WERI-Rb-1 (cell line): Measurements from ENCODE around the gene ZNF592.

ENCODE experiments used
- DNase-seq: peaks from one replicate; pipeline ENCODE4 v3.0.0-alpha.2; 2020
- H3K27ac ChIP-seq: fragments of 250-450 bp; sonication (Bioruptor Pico); 2 replicates; pipeline ENCODE4 v1.5.1; 2020; ENCODE audit warnings: mild to moderate bottlenecking, moderate library complexity
- H3K27me3 ChIP-seq: fragments of 250-450 bp; sonication (Bioruptor Pico); 2 replicates; pipeline ENCODE4 v1.5.1; 2021; ENCODE audit warnings: mild to moderate bottlenecking, low read depth, moderate library complexity; ENCODE audit not compliant: insufficient read depth, severe bottlenecking
- H3K36me3 ChIP-seq: fragments of 250-450 bp; sonication (Bioruptor Pico); 2 replicates; pipeline ENCODE4 v1.5.1; 2020; ENCODE audit warnings: mild to moderate bottlenecking, moderate library complexity
- H3K4me3 ChIP-seq: 2 replicates; pipeline ENCODE4 v1.5.1; 2011; ENCODE audit warnings: low read depth, mild to moderate bottlenecking, control low read depth, low read length
- H3K9me3 ChIP-seq: fragments of 250-450 bp; sonication (Bioruptor Pico); 2 replicates; pipeline ENCODE4 v1.5.1; 2021; ENCODE audit warnings: mild to moderate bottlenecking, moderate library complexity; ENCODE audit not compliant: severe bottlenecking
- TF ChIP-seq, protein P1 (sequence below): IDR thresholded peaks from 2 replicates; pipeline ENCODE4 v1.5.1; 2011; ENCODE audit warnings: low read depth, mild to moderate bottlenecking, control low read depth, inconsistent platforms, low read length

The ZNF592 gene

DNA sequence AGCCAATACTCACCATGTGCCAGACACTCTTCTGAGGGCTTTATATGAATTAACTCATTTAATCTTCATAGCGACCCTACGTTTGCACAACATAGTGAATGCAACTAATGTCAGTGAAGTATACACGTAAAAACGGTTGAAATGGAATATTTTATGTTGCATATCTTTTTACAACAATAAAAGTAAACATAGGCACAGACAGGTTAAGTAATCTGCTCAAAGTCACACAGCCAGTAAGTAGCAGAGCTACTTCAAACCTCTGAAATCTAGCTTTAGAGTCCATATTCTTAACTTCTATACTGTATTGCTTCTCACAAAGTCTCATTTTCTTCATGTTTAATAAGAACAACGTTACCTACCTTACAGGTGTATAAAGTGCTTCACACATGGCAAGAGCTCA lies 34.0 kb upstream of the ZNF592 start:
- Histone ChIP-seq H3K27me3 (no peaks in the 10 kb centered on the region), H3K4me3 (peak overlapping the region; percentile 91), H3K27ac (no peak overlapping the region), H3K9me3 (no peaks in the 10 kb centered on the region), H3K36me3 (peaks cover 29% of the 10 kb centered on the region)
- no peak for DNase-seq
- TF ChIP-seq, protein P1, sequence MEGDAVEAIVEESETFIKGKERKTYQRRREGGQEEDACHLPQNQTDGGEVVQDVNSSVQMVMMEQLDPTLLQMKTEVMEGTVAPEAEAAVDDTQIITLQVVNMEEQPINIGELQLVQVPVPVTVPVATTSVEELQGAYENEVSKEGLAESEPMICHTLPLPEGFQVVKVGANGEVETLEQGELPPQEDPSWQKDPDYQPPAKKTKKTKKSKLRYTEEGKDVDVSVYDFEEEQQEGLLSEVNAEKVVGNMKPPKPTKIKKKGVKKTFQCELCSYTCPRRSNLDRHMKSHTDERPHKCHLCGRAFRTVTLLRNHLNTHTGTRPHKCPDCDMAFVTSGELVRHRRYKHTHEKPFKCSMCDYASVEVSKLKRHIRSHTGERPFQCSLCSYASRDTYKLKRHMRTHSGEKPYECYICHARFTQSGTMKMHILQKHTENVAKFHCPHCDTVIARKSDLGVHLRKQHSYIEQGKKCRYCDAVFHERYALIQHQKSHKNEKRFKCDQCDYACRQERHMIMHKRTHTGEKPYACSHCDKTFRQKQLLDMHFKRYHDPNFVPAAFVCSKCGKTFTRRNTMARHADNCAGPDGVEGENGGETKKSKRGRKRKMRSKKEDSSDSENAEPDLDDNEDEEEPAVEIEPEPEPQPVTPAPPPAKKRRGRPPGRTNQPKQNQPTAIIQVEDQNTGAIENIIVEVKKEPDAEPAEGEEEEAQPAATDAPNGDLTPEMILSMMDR, result no peak

DNA sequence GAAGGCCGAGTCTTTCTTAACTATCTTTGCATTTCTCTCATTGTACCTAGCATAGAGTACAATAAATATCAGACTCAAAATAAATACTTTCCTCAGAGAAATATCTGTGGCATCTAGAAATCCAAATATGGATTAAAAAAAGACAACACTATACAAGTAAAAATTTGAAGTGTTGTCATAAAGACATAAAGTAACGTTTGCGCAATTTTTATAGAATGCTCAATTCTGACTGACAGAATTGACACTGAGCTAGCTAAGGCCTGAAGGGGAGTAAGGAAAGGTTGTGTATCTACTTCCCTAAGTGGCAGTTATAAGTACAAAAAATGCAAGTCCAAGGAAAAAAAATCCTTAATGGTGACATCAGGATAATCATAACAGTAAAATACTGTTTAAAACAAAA lies 33.6 kb upstream of the ZNF592 start:
- peak overlapping the region; percentile 94; the same call in 1 of the 2 replicates for H3K27ac ChIP-seq
- TF ChIP-seq, protein P1, result no peak
- H3K9me3 ChIP-seq, result no peaks in the 10 kb centered on the region

DNA sequence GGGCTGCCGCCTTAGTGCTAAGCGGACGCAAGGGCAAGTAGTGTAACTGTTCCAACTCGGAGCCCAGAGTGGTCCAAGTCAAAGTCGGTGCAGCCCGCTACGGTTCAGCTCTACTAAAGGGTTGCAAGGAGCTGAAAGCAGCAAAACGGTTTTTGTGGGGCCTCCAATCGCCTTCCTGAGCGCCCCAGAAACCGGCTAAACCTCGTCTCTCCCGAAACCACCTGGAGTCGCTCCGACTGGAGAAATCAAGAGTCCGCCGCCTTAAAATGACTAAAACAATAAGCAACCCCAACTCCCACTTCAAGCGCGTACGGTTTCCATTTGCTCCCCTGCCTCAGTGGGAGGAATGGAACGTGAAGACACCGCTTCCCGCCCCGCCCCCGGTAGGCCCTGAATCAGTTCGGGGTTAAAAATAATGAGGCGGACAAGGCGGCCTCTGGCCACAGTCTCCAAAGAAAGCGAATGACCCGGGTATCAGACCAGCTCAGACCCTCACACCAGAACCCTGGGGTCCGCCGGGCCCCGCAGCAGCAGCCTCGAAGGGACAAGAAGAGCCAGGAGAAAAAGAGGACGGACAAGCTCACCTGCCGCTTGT lies 32.9 kb upstream of the ZNF592 start:
- peak overlapping the region; percentile 94 for H3K27ac ChIP-seq
- no peaks in the 10 kb centered on the region for H3K9me3 ChIP-seq
- peaks cover 17% of the 10 kb centered on the region for H3K36me3 ChIP-seq
- peak overlapping the region; percentile 91 for H3K4me3 ChIP-seq
- peak; percentile 17 for DNase-seq
- H3K27me3 ChIP-seq, result no peaks in the 10 kb centered on the region
- TF ChIP-seq, protein P1, result no peak

More for the DNA sequence above, 33.6 kb upstream of the ZNF592 start:
- no peak for DNase-seq
- Histone ChIP-seq H3K36me3 (peaks cover 24% of the 10 kb centered on the region), H3K4me3 (peak overlapping the region; percentile 91), H3K27me3 (no peaks in the 10 kb centered on the region)

DNA sequence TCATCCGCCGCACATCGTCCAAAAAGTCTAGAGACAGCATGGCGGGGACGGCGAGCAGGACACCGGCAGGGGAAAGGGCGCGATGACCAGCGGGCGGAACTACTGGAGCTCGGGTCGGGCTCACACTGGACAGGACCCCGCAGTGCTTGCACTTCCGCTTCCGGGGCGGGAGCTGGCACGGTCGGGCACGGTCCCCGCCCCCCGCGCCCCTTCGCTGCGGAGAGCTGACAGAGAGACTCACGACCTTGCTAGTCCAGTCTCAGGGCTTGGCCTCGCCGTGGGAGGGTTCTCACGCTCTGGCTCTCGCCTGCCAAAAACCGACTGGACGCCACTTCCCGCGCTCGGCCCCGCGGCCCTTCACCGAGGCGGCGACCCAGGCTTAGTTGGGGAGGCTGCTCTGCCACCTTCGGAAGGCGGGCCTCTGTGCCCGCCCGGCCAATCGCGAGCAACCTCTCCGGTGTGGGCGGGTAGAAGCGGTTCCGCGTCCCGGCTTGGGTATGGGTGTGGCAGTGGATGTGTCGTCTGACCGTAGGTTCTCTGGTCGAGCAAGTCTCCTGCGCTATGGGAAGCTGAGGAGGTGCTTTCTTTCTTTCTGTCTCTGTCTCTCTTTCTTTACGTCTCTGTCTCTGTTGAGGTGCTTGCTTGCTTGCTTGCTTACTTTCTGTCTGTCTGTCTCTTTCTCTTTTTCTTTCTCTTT lies 32.2 kb upstream of the ZNF592 start, which contains the start of gene SEC11A:
Gene SEC11A, minus strand, starts transcription at position 104 of the 697 bp plus-strand sequence. Its CDS starts 64 bp downstream, at position 40.
- H3K9me3 ChIP-seq, result no peaks in the 10 kb centered on the region
- peaks cover 11% of the 10 kb centered on the region for H3K36me3 ChIP-seq
- no peaks in the 10 kb centered on the region for H3K27me3 ChIP-seq
- H3K27ac ChIP-seq, result peak within 1 kb of the TSS; percentile 94
- peak; percentile 95 for DNase-seq
- peak within 1 kb of the TSS; percentile 91 for H3K4me3 ChIP-seq
- TF ChIP-seq, protein P1, result no peak

DNA sequence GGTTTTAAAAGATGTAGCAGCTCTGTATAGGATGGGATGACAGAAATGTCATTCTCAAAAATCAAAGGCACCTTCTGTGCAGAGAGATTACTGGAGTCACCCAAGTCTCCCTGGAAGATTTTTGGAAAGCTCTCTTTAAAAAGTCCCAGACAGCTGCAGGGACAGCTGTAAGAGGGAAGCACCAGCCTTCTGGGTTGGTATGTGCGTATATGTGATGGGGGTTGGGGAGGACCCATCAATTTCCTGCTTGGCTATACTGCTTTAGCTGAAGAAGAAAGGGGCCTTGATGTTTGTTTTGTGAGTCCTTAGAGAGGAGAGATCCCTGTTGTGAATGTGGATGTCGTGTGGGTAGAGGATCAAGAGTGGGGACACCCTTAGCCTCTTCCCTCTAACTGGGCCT lies 27.0 kb upstream of the ZNF592 start:
- Histone ChIP-seq H3K4me3 (no peak overlapping the region), H3K9me3 (no peaks in the 10 kb centered on the region), H3K36me3 (no peaks in the 10 kb centered on the region), H3K27me3 (no peaks in the 10 kb centered on the region), H3K27ac (no peak overlapping the region)
- TF ChIP-seq, protein P1, result no peak
- no peak for DNase-seq
